Activated T-cell treated with anti-CD3 and anti-CD28 coated beads for 1 hour (primary cell): ENCODE data around the gene CKMT1B.
"Not testable (repeated sequence)": the region's sequence is repeated elsewhere in the genome, so short reads cannot be mapped to it uniquely, and the experiment has no call there.

Source experiments
- DNase-seq: peaks from one replicate; pipeline ENCODE4 v3.0.0-alpha.2; 2020; ENCODE audit warnings: low read depth

Gene CKMT1B

GRCh38 chr15:43638464-43639204 lies 44.8 kb downstream of the CKMT1B start:
- DNase-seq, result not testable (repeated sequence)
